HCT116 (cell line): ENCODE data around the gene PPIL4. TPM values are rescaled to one million over a fixed set of nuclear protein-coding genes. Genes with fewer than 3 reads are reported as not detected.

Experiments
- ATAC-seq: fragments of 200-7000 bp; cut with Tn5 transposase; 2 replicates; pipeline ENCODE4 v1.9.1; 2020; ENCODE audit warnings: mild to moderate bottlenecking, moderate library complexity
- BruUV-seq: library from RNA; stranded (reverse); fragments of 400-500 nt; replicated peaks from 2 replicates; lab custom pipeline; 2021; lab: Mats Ljungman, UMichigan
- CTCF ChIA-PET: fragments of 300-600 bp; sonication (Branson Sonifier 250); formaldehyde crosslinking; loops from one replicate; lab custom pipeline; 2021; ENCODE audit warnings: antibody characterized with exemption; lab: Charles Lee
- POLR2A ChIA-PET: fragments of 300-600, 350-600 bp; sonication (Branson Sonifier 250); formaldehyde crosslinking; loops from one replicate; lab custom pipeline; 2021; ENCODE audit warnings: antibody characterized with exemption; lab: Charles Lee
- RAD21 ChIA-PET, 2 experiments: fragments of 300-600 bp; sonication (Branson Sonifier 250); formaldehyde crosslinking; loops; one replicate each; lab custom pipeline; 2023; ENCODE audit warnings: low total read pairs in 2 of 2; ENCODE audit not compliant: uncharacterized antibody in 2 of 2, unreplicated experiment in 2 of 2, low non-redundant PET in 1 of 2; lab: Charles Lee
- DNase-seq: peaks from one replicate; pipeline ENCODE4 v3.0.0-alpha.2; 2010; ENCODE audit warnings: low read depth, low spot score
- H2AFZ ChIP-seq: fragments of 200-600 bp; shearing (Covaris generic), sonication (generic); 2 replicates; pipeline ENCODE4 v1.6.1; 2017; ENCODE audit warnings: low read depth, mixed run types, mixed read lengths, antibody characterized with exemption, low read length; ENCODE audit not compliant: poor library complexity, severe bottlenecking
- H3K27ac ChIP-seq: 2 replicates; pipeline ENCODE4 v1.5.1; 2012; ENCODE audit warnings: low read depth, low read length
- H3K27me3 ChIP-seq: fragments of 200-600 bp; sonication (generic); 2 replicates; pipeline ENCODE4 v1.6.1; 2016; ENCODE audit warnings: mixed run types, low read length, mixed read lengths; ENCODE audit not compliant: insufficient read depth
- H3K36me3 ChIP-seq, 2 experiments: fragments of 200-500 bp in 1 of 2; fragments of 200-600 bp in 1 of 2; sonication (Bioruptor generic) in 1 of 2; sonication (generic) in 1 of 2; 2 replicates each; pipeline versions ENCODE4 v1.5.1 to v1.6.1; 2014 to 2016; ENCODE audit warnings: low read length in 2 of 2, inconsistent platforms in 1 of 2, mixed read lengths in 1 of 2, mixed run types in 1 of 2; ENCODE audit not compliant: insufficient read depth in 2 of 2, control insufficient read depth in 1 of 2
- H3K4me1 ChIP-seq, 2 experiments: fragments of 200-600 bp in 1 of 2; sonication (generic) in 1 of 2; 2 replicates each; pipeline versions ENCODE4 v1.5.1 to v1.6.1; 2012 to 2017; ENCODE audit warnings: low read length in 2 of 2, inconsistent platforms in 1 of 2, mild to moderate bottlenecking in 1 of 2, mixed read lengths in 1 of 2, mixed run types in 1 of 2, moderate library complexity in 1 of 2; ENCODE audit not compliant: insufficient read depth in 2 of 2, control insufficient read depth in 1 of 2
- H3K4me2 ChIP-seq: fragments of 200-600 bp; sonication (generic); 2 replicates; pipeline ENCODE4 v1.6.1; 2017; ENCODE audit warnings: mixed run types, low read length, mixed read lengths
- H3K4me3 ChIP-seq, 2 experiments: fragments of 200-600 bp in 1 of 2; sonication (generic) in 1 of 2; replicated peaks in 1 of 2; 2 replicates each; pipeline ENCODE4 v1.5.1; 2011 to 2016; ENCODE audit warnings: low read length in 2 of 2, control low read depth in 1 of 2, low read depth in 1 of 2, mild to moderate bottlenecking in 1 of 2, mixed read lengths in 1 of 2, mixed run types in 1 of 2
- H3K79me2 ChIP-seq: fragments of 200-600 bp; sonication (generic); 2 replicates; pipeline ENCODE4 v1.6.1; 2017; ENCODE audit warnings: mild to moderate bottlenecking, mixed run types, low read length, moderate library complexity, mixed read lengths; ENCODE audit not compliant: insufficient read depth
- H3K9ac ChIP-seq: fragments of 200-600 bp; sonication (generic); 2 replicates; pipeline ENCODE4 v1.6.1; 2016; ENCODE audit warnings: low read length, mixed read lengths
- H3K9me2 ChIP-seq: fragments of 200-600 bp; sonication (generic), shearing (Covaris generic); 2 replicates; pipeline ENCODE4 v1.6.1; 2017; ENCODE audit warnings: mixed run types, mild to moderate bottlenecking, moderate library complexity; ENCODE audit not compliant: insufficient read depth
- H3K9me3 ChIP-seq, 2 experiments: fragments of 200-500 bp in 1 of 2; fragments of 200-600 bp in 1 of 2; sonication (Bioruptor generic) in 1 of 2; sonication (generic) in 1 of 2; 2 replicates each; pipeline ENCODE4 v1.6.1; 2014 to 2017; ENCODE audit warnings: low read length in 2 of 2, mixed read lengths in 2 of 2, inconsistent platforms in 1 of 2, low read depth in 1 of 2, mild to moderate bottlenecking in 1 of 2, mixed run types in 1 of 2, moderate library complexity in 1 of 2; ENCODE audit not compliant: control insufficient read depth in 1 of 2, insufficient read depth in 1 of 2
- H4K20me1 ChIP-seq: fragments of 200-600 bp; sonication (generic), shearing (Covaris generic); 2 replicates; pipeline ENCODE4 v1.6.1; 2017; ENCODE audit warnings: mixed run types, mild to moderate bottlenecking, moderate library complexity; ENCODE audit not compliant: insufficient read depth
- CBX3 ChIP-seq: IDR thresholded peaks from 2 replicates; pipeline ENCODE4 v1.6.1; 2012; ENCODE audit warnings: low read depth
- CEBPB ChIP-seq: IDR thresholded peaks from 2 replicates; pipeline ENCODE4 v1.6.1; 2012; ENCODE audit warnings: low read depth
- EGR1 ChIP-seq: IDR thresholded peaks from 2 replicates; pipeline ENCODE4 v1.6.1; 2012; ENCODE audit warnings: low read depth
- EZH2 ChIP-seq: fragments of 200-600 bp; sonication (generic); IDR thresholded peaks from 2 replicates; pipeline ENCODE4 v1.6.1; 2017; ENCODE audit warnings: antibody characterized with exemption, mixed run types
- FOSL1 ChIP-seq: IDR thresholded peaks from 2 replicates; pipeline ENCODE4 v1.6.1; 2012; ENCODE audit warnings: low read depth
- POLR2A ChIP-seq: IDR thresholded peaks from 2 replicates; pipeline ENCODE4 v1.7.0; 2011; ENCODE audit warnings: borderline replicate concordance; ENCODE audit not compliant: insufficient read depth, insufficient read length; ENCODE audit errors: extremely low read depth
- POLR2AphosphoS5 ChIP-seq: IDR thresholded peaks from 2 replicates; pipeline ENCODE4 v1.6.1; 2011; ENCODE audit warnings: mild to moderate bottlenecking, low read depth, low read length, moderate library complexity
- RAD21 ChIP-seq: IDR thresholded peaks from 2 replicates; pipeline ENCODE4 v1.6.1; 2012; ENCODE audit warnings: low read depth, mild to moderate bottlenecking
- SRF ChIP-seq: IDR thresholded peaks from 2 replicates; pipeline ENCODE4 v1.6.1; 2012; ENCODE audit warnings: low read depth
- ZFX ChIP-seq: fragments of 450-650 bp; IDR thresholded peaks from 2 replicates; pipeline ENCODE4 v1.6.1; 2017
- ZNF274 ChIP-seq: fragments of 200-500 bp; sonication (Bioruptor generic); IDR thresholded peaks from 2 replicates; pipeline ENCODE4 v1.6.1; 2014; ENCODE audit warnings: mild to moderate bottlenecking, low read depth, low read length, inconsistent platforms
- intact Hi-C: fragments of 100-400 bp; cut with micrococcal nuclease; formaldehyde crosslinking; loops from 2 replicates; pipeline ENCODE4 v1.10.0; 2022
- total RNA-seq: library from RNA; stranded (reverse); gene quantifications from one replicate; pipeline ENCODE4 v1.2.1, GENCODE V29; 2021; ENCODE audit not compliant: unreplicated experiment
- TF ChIP-seq, protein P1 (sequence below): IDR thresholded peaks from 2 replicates; pipeline ENCODE4 v1.6.1; 2012
- TF ChIP-seq, protein P2 (sequence below): IDR thresholded peaks from 2 replicates; pipeline ENCODE4 v1.6.1; 2012
- TF ChIP-seq, protein P3 (sequence below): IDR thresholded peaks from 2 replicates; pipeline ENCODE4 v1.6.1; 2011; ENCODE audit warnings: mild to moderate bottlenecking, low read length, moderate library complexity; ENCODE audit not compliant: insufficient replicate concordance; ENCODE audit errors: extremely low read depth

The PPIL4 gene
- total RNA-seq, 1 experiment from 2014 or later, result 31.0 TPM

DNA sequence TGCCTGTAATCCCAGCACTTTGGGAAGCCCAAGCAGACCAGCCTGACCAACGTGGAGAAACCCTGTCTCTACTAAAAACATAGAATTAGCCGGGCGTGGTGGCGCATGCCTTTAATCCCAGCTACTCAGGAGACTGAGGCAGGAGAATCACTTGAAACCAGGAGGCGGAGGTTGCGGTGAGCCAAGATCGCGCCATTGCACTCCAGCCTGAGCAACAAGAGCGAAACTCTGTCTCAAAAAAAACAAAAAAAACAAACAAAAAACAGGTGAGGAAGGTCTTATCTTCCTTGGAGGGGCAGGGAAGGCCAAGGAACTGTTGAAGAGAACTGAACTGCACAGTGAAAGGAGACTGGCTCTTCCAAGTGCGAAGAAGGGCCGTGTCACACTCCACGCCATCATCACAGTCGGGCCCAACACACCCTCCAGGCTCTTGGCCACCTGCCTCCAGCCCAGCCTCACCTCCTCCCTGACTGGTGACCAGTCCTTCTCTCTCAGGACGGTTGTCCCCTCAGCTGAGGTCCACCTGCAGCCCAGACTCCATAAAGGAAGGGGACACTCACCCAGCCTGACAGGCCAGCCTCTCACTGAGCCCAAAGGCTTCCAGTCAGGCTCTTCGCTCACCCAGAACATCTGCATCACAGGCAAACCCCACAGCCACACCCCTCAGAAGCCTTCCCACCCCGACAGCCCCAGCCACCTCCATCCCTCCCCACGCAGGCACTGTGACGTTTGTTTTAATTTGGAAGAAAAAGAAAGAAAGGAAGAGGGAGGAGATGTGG, 65.2 kb downstream of the PPIL4 start:
- ATAC-seq (no peak), DNase-seq (no peak)
- Histone ChIP-seq H3K27ac (no peak overlapping the region), H3K27me3 (no peaks in the 10 kb centered on the region), H4K20me1 (no peaks in the 10 kb centered on the region), H3K4me3 (no peak overlapping the region), H3K9me3 (no peaks in the 10 kb centered on the region), H3K9ac (no peak overlapping the region), H3K36me3 (no peaks in the 10 kb centered on the region), H3K9me2 (no peaks in the 10 kb centered on the region), H2AFZ (no peak overlapping the region), H3K79me2 (no peaks in the 10 kb centered on the region), H3K4me2 (no peak overlapping the region), H3K4me1 (peaks cover 13 to 23% of the 10 kb centered on the region in 2 experiments; a peak in 3 of 4 replicates)
- BruUV-seq, result no TSS peak
- ChIA-PET POLR2A (no interaction called here), CTCF (no interaction called here), RAD21 (no interaction called here)
- TF ChIP-seq, protein P1, sequence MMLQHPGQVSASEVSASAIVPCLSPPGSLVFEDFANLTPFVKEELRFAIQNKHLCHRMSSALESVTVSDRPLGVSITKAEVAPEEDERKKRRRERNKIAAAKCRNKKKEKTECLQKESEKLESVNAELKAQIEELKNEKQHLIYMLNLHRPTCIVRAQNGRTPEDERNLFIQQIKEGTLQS, result no peak
- TF ChIP-seq EZH2, result no peak
- no peak for TF ChIP-seq FOSL1
- no peak for TF ChIP-seq EGR1
- TF ChIP-seq ZFX, result no peak
- TF ChIP-seq SRF, result no peak
- TF ChIP-seq ZNF274, result no peak
- no peak for TF ChIP-seq POLR2A
- TF ChIP-seq CEBPB, result no peak
- no peak for TF ChIP-seq POLR2AphosphoS5
- no peak for TF ChIP-seq CBX3
- TF ChIP-seq RAD21, result no peak
- TF ChIP-seq, protein P2, sequence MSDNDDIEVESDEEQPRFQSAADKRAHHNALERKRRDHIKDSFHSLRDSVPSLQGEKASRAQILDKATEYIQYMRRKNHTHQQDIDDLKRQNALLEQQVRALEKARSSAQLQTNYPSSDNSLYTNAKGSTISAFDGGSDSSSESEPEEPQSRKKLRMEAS, result no peak
- TF ChIP-seq, protein P3, sequence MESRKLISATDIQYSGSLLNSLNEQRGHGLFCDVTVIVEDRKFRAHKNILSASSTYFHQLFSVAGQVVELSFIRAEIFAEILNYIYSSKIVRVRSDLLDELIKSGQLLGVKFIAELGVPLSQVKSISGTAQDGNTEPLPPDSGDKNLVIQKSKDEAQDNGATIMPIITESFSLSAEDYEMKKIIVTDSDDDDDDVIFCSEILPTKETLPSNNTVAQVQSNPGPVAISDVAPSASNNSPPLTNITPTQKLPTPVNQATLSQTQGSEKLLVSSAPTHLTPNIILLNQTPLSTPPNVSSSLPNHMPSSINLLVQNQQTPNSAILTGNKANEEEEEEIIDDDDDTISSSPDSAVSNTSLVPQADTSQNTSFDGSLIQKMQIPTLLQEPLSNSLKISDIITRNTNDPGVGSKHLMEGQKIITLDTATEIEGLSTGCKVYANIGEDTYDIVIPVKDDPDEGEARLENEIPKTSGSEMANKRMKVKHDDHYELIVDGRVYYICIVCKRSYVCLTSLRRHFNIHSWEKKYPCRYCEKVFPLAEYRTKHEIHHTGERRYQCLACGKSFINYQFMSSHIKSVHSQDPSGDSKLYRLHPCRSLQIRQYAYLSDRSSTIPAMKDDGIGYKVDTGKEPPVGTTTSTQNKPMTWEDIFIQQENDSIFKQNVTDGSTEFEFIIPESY, result no peak
- intact Hi-C loops, result no loop called here
